Testis (tissue), 2 donors: ENCODE results near the gene EID1.

Source experiments
- CTCF ChIP-seq, 3 experiments: fragments of 450-650 bp in 2 of 3; fragments of 200-600 bp in 1 of 3; sonication (generic) in 1 of 3; IDR thresholded peaks; one replicate each; pipeline ENCODE4 v1.5.1; 2016 to 2019; ENCODE audit warnings: antibody characterized with exemption in 3 of 3, mild to moderate bottlenecking in 2 of 3, moderate library complexity in 1 of 3
- POLR2A ChIP-seq: fragments of 450-650 bp; IDR thresholded peaks from one replicate; pipeline ENCODE4 v1.6.1; 2017; ENCODE audit warnings: antibody characterized with exemption, mild to moderate bottlenecking, moderate library complexity

GRCh38 chr15:48833526-48834239, 44.3 kb upstream of the EID1 start:
- TF ChIP-seq POLR2A, result no peak
- no peak for TF ChIP-seq CTCF (IDR thresholded peaks at IDR 0.05)
